Measurements from ENCODE around the gene TTC39C.

The TTC39C gene

GRCh38 chr18:24033641-24034412 lies 19.3 kb downstream of the TTC39C start:
- no peak overlapping the region for H3K27ac ChIP-seq
- no peak for TF ChIP-seq CTCF (conservative IDR thresholded peaks at IDR 0.05)

GRCh38 chr18:24035316-24035715 lies 20.8 kb downstream of the TTC39C start:
- H3K27ac ChIP-seq = no peak overlapping the region
- no peak for TF ChIP-seq CTCF (conservative IDR thresholded peaks at IDR 0.05)
- no peak for TF ChIP-seq ZFX (IDR thresholded peaks at IDR 0.05)

- no peak for TF ChIP-seq ZFX (IDR thresholded peaks at IDR 0.05)
- TF ChIP-seq CTCF (conservative IDR thresholded peaks at IDR 0.05) = no peak
- H3K27ac ChIP-seq = no peak overlapping the region
These were observed 25.1 kb downstream of the TTC39C start for GRCh38 chr18:24039671-24040070.

- TF ChIP-seq ZFX (IDR thresholded peaks at IDR 0.05) (no peak), CTCF (conservative IDR thresholded peaks at IDR 0.05) (no peak)
- H3K27ac ChIP-seq = no peak overlapping the region
These were observed 27.1 kb downstream of the TTC39C start for GRCh38 chr18:24041691-24042090.

- TF ChIP-seq ZFX (IDR thresholded peaks at IDR 0.05) (no peak), CTCF (conservative IDR thresholded peaks at IDR 0.05) (no peak)
- H3K27ac ChIP-seq = no peak overlapping the region
These were observed 28.8 kb downstream of the TTC39C start for GRCh38 chr18:24043403-24043802.

GRCh38 chr18:24048261-24048660 lies 33.7 kb downstream of the TTC39C start:
- TF ChIP-seq ZFX (IDR thresholded peaks at IDR 0.05) = no peak
- TF ChIP-seq CTCF (conservative IDR thresholded peaks at IDR 0.05) = no peak
- no peak overlapping the region for H3K27ac ChIP-seq

- TF ChIP-seq CTCF (conservative IDR thresholded peaks at IDR 0.05) (no peak), ZFX (IDR thresholded peaks at IDR 0.05) (no peak)
These were observed 34.6 kb downstream of the TTC39C start for GRCh38 chr18:24049142-24049541.

More at GRCh38 chr18:24049142-24049541, 34.6 kb downstream of the TTC39C start:
- peak overlapping the region; percentile 72 for H3K27ac ChIP-seq
